Mesothelial cell of epicardium (in vitro differentiated cells): Measurements from ENCODE around the gene IL3. TPM values are rescaled to one million over a fixed set of nuclear protein-coding genes. Genes with fewer than 3 reads are reported as not detected.

Experiments
- DNase-seq, 2 experiments: peaks; one replicate each; pipeline ENCODE4 v3.0.0; 2021; ENCODE audit warnings: low spot score in 2 of 2; ENCODE audit not compliant: unreplicated experiment in 2 of 2
- H3K27ac Mint-ChIP-seq: 2 replicates; pipeline ENCODE4 v1.8.0; 2021; ENCODE audit warnings: mixed read lengths
- H3K27me3 Mint-ChIP-seq: 2 replicates; pipeline ENCODE4 v1.8.0; 2021; ENCODE audit warnings: low read depth, mixed read lengths
- H3K36me3 Mint-ChIP-seq: 2 replicates; pipeline ENCODE4 v1.8.0; 2021; ENCODE audit warnings: mixed read lengths
- H3K4me1 Mint-ChIP-seq: 2 replicates; pipeline ENCODE4 v1.8.0; 2021; ENCODE audit warnings: mixed read lengths
- H3K4me3 Mint-ChIP-seq: 2 replicates; pipeline ENCODE4 v1.8.0; 2021; ENCODE audit warnings: mild to moderate bottlenecking, moderate library complexity, mixed read lengths
- H3K9me3 Mint-ChIP-seq: 2 replicates; pipeline ENCODE4 v1.8.0; 2021; ENCODE audit warnings: mixed read lengths
- total RNA-seq: library from RNA; stranded (reverse); gene quantifications from 3 replicates; pipeline ENCODE4 v1.2.1, GENCODE V29; 2021
- TF ChIP-seq, protein P1 (sequence below): fragments of 200-600 bp; sonication (generic); IDR thresholded peaks from one replicate; pipeline ENCODE4 v1.5.0; 2021; ENCODE audit warnings: antibody characterized with exemption; ENCODE audit not compliant: unreplicated experiment

IL3 gene
- total RNA-seq, 1 donor from 2014 or later, result not detected

DNA sequence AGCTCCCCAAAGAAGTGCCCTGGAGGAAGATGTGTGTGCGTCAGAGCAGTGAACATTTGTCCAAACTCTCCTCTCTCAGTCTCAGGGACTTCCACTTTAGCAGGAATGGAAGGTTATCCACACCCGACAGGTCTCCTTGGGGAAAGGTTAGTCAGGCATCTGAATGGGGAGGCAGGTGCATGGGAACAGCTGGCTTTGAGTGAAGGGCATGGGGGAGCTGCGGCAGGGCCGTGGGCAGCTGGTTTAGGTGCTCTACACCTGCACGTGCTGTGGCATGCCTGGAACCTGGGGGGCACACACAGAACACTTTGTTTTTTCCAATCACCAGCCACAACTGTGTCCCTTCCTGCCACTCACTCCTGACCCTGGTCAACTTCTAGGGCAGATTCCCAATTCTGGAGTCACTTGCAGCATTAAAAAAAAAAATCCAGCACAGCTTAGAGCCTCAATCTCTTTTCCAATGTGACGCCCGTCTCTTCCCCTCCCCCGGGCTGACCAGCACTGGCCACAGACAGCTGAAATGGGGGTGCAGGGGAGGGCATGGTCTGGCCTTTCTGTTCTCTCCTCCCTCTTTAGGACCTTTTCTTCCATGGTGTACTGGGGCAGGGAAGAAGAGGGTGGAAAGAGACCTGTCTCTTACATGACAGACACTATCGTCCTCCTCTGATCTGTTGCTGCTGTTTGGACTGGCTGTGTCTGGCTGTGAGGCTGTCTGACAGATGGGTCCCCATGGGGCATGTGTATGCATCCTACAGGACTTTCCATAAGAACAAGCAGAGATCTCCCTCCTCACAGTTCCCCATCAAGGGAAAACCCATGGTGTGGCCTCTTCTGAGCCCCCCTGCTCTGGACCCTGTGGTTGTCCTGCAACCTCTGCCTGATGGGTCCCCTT is 9.5 kb upstream of the IL3 start:
- no peak overlapping the region for H3K27ac Mint-ChIP-seq
- H3K4me3 Mint-ChIP-seq, result no peak overlapping the region
- DNase-seq, result no peak
- H3K9me3 Mint-ChIP-seq, result no peaks in the 10 kb centered on the region
- peaks cover 18% of the 10 kb centered on the region for H3K27me3 Mint-ChIP-seq
- TF ChIP-seq, protein P1, sequence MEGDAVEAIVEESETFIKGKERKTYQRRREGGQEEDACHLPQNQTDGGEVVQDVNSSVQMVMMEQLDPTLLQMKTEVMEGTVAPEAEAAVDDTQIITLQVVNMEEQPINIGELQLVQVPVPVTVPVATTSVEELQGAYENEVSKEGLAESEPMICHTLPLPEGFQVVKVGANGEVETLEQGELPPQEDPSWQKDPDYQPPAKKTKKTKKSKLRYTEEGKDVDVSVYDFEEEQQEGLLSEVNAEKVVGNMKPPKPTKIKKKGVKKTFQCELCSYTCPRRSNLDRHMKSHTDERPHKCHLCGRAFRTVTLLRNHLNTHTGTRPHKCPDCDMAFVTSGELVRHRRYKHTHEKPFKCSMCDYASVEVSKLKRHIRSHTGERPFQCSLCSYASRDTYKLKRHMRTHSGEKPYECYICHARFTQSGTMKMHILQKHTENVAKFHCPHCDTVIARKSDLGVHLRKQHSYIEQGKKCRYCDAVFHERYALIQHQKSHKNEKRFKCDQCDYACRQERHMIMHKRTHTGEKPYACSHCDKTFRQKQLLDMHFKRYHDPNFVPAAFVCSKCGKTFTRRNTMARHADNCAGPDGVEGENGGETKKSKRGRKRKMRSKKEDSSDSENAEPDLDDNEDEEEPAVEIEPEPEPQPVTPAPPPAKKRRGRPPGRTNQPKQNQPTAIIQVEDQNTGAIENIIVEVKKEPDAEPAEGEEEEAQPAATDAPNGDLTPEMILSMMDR, result no peak
- H3K4me1 Mint-ChIP-seq, result no peaks in the 10 kb centered on the region
- no peaks in the 10 kb centered on the region for H3K36me3 Mint-ChIP-seq

DNA sequence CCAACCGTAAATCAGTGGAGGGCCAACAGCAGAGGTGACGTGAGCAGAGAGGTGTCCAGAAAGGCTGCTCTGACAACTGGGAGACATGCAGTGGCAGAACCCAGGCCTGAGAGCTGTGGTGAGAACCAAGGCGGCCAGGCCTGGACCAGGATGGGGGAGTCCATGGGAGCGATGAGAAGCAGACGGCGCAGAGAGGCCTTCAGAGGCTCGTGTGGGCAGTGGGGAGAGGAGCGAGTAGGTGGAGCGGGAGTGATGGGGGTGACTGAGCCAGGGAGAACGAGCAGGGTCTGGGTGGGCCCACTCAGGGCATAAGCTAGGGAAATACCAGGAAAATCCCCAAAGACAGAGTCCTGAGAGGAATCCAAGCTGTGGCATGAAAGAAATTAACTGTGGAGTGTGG is 7.9 kb upstream of the IL3 start:
- Mint-ChIP-seq H3K27me3 (peaks cover 18% of the 10 kb centered on the region), H3K9me3 (no peaks in the 10 kb centered on the region), H3K4me1 (no peaks in the 10 kb centered on the region), H3K27ac (no peak overlapping the region), H3K4me3 (no peak overlapping the region), H3K36me3 (no peaks in the 10 kb centered on the region)
- TF ChIP-seq, protein P1, result no peak
- no peak for DNase-seq

DNA sequence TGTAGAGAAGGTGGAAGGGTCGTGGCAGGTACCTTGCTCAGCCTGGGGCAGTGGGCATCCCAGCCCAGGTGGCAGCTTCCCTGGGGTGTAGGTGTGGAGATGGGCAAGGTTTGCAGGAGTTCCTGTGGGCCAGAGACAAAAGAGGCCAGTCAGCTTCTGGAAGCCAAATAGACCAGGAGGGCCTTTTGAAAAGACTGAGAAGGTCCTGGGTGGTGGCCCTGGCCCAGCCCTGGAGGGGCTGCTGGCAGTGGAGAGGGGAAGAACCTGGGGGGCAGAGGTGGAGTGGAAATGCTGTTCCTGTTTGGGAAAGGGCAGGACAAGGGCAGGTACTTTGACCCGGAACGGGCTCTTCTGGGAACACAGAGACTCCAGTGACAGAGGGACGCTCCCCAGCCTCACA is 7.0 kb upstream of the IL3 start:
- no peak for DNase-seq
- TF ChIP-seq, protein P1, result no peak

DNA sequence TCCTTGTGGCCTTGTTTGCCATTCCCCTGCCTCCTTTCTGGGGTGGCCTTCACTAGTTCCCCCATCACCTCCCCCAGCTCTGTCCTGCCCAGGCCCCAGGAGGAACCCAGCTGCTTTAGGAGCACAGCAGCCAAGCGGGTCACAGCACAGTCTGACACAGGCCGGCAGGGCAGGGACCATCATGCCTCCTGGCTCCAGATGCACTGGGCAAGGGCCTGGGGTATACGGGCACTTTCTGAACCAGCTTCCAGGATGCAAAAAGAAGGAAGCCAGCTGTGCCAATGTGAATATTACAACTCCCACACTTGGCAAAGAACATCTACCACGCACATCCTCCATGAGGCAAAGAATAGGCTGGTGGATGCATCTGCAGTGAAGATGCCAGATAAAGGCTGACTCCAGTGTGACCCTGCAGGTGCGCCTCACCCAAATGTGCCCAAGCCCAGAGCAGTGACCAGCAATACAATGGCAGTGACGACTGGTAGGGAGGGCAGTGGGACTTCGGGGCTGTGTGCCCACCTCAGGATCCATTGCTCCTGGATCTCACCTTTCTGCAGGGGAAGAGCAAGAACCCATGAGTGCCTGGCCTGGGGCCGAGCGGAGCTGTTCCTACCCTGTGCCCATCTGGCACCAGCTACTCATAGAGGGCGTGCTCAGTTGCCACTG is 6.3 kb upstream of the IL3 start:
- Mint-ChIP-seq H3K27me3 (peaks cover 18% of the 10 kb centered on the region), H3K4me3 (no peak overlapping the region), H3K9me3 (no peaks in the 10 kb centered on the region), H3K36me3 (no peaks in the 10 kb centered on the region), H3K4me1 (no peaks in the 10 kb centered on the region), H3K27ac (no peak overlapping the region)
- DNase-seq, result peak in 1 of 2 experiments; percentile 20
- TF ChIP-seq, protein P1, result no peak

More for the DNA sequence above, 7.0 kb upstream of the IL3 start:
- no peaks in the 10 kb centered on the region for H3K4me1 Mint-ChIP-seq
- H3K9me3 Mint-ChIP-seq, result no peaks in the 10 kb centered on the region
- H3K4me3 Mint-ChIP-seq, result no peak overlapping the region
- H3K36me3 Mint-ChIP-seq, result no peaks in the 10 kb centered on the region
- no peak overlapping the region for H3K27ac Mint-ChIP-seq
- H3K27me3 Mint-ChIP-seq, result peaks cover 18% of the 10 kb centered on the region

DNA sequence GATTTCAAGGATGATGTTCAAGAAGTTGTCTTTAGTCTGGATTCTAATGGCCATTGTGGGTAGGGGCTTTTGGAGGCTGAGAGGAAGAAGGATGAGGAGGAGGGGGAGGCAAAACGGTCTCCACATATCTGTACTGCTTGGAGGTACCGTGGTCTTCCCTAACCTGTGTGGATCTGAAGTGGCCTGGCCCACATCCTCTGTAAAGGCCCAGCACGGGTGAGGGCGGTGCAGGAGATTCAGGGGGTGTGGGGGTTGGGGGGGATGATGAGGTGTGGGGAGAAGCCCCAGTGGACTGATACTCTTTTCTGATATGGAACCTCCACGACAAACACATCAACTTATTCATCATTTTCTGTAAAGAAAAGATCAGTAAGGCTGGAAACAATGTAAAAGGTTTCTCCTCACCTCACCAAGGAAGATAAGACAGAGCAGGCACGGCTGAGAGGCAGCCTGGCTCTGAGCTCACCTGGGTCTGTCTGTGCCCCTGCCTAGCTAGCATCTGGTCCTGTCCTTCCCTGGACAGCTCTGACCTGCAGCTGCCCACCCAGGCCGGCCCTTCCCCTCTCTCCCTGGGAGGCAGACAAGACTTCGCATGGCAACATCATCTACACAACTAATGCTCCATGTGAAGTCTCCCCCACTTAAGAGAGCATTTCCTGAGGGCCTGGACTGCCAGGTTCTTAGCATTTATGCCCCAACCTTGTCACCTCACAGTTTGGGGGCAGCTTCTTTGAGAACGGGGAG is 5.6 kb upstream of the IL3 start:
- Mint-ChIP-seq H3K27ac (no peak overlapping the region), H3K9me3 (no peaks in the 10 kb centered on the region), H3K4me3 (no peak overlapping the region), H3K36me3 (no peaks in the 10 kb centered on the region), H3K4me1 (no peaks in the 10 kb centered on the region), H3K27me3 (peaks cover 18% of the 10 kb centered on the region)
- no peak for DNase-seq
- TF ChIP-seq, protein P1, result no peak
